Stimulated activated CD4-positive, alpha-beta T cell treated with anti-CD3 and anti-CD28 coated beads, Interleukin-2, amount 100 ng/mL, for 4 hours (primary cell): Measurements from ENCODE around the gene MXD1.

Experiments used
- DNase-seq: peaks from one replicate; pipeline ENCODE4 v3.0.0-alpha.2; 2020; ENCODE audit warnings: low read depth

MXD1 gene

GRCh38 chr2:69977906-69978482, 63.1 kb downstream of the MXD1 start:
- DNase-seq: no peak

- DNase-seq: no peak
Measured at GRCh38 chr2:69979902-69980807, 65.2 kb downstream of the MXD1 start.

- no peak for DNase-seq
Measured at GRCh38 chr2:69983392-69983966, 68.6 kb downstream of the MXD1 start.

DNA sequence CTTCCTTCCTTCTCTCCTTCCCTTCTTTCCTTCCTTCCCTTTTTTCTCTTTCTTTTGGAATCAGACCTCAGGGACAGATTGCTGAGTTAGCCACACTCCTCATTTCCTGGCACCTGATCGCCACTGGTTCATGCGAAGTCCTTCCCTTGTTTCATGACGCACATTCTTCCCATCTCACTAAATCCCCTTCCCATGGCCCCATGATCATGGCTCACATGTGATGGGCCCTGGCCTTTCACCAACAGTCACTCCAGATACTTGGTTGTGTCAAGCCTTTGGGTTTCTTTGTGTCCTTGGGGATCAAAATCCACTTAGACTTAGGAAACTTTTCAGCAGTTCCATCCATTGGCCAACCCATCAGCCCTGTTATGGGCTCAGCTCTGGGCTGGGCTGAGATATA, 70.3 kb downstream of the MXD1 start:
- DNase-seq: no peak

DNA sequence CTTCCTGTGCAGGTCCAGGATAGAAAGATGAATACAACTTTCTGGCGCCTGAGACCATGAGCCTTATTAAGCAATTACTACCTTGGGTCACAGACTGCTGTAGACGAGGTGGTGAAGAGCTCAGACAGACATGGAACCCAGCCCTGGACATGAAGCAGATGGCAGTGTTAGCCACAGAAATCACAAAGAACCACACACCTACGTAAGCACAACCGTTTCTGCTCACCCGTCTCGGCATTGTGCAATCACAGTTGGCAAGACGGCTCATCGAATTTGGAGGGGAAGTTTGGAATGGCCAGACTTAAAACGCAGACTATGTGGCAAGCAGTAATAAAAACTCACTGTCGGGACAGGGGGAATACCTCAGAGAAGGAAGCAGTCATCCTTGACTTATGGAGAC, 70.8 kb downstream of the MXD1 start:
- no peak for DNase-seq

- no peak for DNase-seq
Measured at GRCh38 chr2:69986691-69987090, 71.8 kb downstream of the MXD1 start.

- DNase-seq: no peak
Measured at GRCh38 chr2:69988086-69988635, 73.3 kb downstream of the MXD1 start.

GRCh38 chr2:69989009-69989408, 74.1 kb downstream of the MXD1 start:
- DNase-seq: no peak

DNA sequence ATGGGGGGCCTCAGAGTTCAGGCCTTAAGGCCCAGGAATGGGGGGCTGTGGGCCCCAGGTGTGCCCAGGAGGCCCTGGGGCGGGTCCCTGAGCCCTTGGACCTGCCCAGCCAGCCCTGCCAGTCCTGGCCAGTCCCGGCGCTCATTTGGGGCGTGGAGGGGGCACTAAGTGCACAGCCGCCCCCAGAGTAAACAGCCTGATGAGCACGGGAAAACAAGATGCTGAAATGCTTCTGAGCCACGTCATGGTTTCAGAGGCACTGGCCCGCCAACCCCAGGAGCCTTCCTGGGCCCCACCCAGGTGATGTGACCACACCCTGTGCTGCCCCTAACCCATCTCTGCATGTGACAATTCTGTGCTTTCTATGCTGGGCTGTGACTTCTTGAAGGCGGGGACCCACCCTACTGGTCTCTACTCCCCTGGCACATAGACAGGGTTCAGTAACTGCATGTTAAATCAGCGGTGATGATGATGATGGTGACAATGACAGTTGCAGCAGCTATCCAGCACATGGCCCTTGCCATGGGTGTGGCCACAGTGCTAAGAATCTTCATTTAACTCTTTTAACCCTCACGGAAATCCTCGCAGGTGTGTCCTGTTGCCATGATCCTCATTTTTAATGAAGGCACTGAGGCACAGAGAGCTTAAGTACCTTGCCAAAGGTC, 74.7 kb downstream of the MXD1 start:
- no peak for DNase-seq
